GM19455 (cell line): ENCODE results near the gene DYSF.

Experiments used
- ATAC-seq: cut with Tn5 transposase; IDR thresholded peaks from one replicate; pipeline ENCODE4 v1.9.1; 2021; ENCODE audit not compliant: unreplicated experiment

The DYSF gene

GRCh38 chr2:71496156-71496770 is 42.9 kb downstream of the DYSF start:
- ATAC-seq, result no peak

DNA sequence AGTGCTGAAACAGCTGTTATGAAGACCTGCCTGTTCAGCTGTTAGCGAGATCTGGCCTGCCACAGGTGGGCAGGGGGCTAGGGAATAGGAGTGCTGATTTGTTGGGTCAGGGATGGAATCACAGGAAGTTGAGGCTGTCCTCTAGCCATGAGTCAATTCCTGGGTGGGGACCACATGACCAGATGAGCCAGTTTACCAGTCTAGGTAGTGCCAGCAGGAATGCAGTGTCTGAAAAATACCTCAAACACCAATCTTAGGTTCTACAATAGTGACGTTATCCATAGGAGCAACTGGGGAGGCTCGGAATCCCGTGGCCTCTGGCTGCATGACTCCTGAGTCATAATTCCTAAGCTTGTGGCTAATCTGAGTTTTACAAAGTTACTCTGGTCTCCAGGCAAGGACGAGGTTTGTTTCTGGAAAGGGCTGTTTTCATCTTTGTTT is 44.9 kb downstream of the DYSF start:
- no peak for ATAC-seq

DNA sequence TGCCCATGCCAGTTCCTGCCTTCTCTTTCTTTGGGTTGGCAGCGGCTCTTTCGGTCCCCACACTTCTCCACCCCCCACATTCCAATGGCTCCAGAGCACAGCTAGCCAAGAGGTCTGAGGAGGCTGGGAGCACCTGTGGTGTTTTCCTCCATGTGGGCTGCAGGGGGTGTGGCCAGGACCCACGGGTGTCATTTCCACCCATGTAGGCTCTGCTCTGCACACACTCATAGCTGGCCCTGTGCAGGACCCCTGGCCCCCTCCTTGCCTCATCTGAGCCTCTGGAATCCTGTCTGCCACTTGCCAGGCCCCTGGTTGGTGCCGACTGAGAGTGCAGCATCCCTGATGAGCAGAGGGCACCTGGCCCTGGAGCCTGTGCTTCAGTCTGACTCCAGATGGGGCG is 46.3 kb downstream of the DYSF start:
- ATAC-seq, result no peak

GRCh38 chr2:71500426-71501079 is 47.2 kb downstream of the DYSF start:
- no peak for ATAC-seq

DNA sequence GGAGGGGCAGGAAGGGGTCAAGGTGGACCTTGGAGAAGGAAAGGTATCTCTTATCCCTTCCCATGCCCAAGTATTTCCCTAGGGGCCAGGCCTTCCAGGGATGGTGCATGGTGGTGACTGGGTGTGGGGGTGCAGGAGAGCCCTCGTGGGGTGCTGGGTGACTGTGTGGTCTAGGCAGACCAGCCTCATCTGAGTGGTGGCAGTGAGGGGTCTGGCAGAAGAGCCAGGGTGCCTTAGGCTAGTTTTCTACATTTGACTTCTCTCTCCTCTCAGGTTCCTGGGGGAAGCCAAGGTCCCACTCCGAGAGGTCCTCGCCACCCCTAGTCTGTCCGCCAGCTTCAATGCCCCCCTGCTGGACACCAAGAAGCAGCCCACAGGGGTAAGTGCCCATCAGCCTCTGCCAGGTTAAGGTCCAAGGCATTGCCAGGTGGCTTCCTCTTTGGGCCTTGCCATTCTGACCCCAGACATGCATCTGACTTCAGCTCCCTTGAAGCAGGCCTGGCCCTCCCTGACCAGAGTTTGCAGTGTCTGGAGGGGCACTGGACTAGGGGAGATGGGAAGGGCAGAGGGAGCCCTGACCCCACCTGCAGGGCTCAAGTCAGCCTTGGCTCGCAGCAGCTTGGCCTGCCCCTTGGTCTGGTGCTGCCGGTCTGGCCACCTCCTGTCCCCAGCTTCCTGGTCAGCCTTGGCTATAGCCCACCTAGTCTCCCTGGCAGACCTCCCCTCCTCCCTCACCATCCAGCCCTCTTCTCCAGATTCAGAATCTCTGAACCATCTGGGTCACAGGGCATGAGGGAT is 49.8 kb downstream of the DYSF start:
- no peak for ATAC-seq

DNA sequence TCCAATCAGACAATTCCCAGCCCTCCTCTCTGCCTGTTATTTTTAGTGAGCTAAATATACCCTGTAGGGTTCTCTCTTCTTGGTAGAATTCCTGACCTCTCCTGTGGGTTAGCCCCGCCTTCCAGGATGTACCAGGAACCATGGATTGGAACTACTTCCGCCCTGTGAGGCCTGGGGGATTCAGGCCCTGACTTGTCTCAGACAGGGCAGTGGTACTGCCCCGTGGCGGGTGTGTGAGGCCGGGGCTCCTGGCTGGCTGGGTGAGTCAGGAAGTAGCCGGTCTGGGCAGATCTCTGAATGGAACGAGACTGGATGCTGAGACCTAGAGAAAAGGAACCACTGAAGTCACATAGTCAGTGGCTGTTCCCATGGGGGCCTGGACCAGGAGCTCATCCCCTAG is 50.5 kb downstream of the DYSF start:
- ATAC-seq, result no peak

- no peak for ATAC-seq
Measured at GRCh38 chr2:71504611-71505010, 51.2 kb downstream of the DYSF start.

- ATAC-seq, result no peak
Measured at GRCh38 chr2:71505086-71505769, 51.9 kb downstream of the DYSF start.

DNA sequence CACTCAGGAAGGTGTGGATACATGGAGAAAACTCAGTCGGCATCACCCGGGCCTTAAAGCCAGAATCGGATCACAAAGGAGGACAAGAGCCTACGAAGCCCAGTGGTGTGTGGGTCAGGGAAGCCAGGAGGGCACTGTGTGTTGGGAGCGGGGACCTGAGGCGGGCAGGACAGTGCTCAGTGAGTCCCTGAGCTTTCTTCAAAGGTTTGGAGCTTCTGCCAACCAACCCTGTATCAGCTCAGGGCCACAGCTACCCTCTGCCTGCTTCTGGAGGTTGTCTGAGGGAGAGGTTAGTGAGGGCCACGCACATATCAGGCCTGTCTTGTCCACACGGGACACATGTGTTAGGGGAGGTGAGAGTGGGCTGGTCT is 52.4 kb downstream of the DYSF start:
- ATAC-seq, result no peak

- no peak for ATAC-seq
Measured at GRCh38 chr2:71506222-71507153, 53.1 kb downstream of the DYSF start.

- ATAC-seq, result no peak
Measured at GRCh38 chr2:71507476-71507875, 54.1 kb downstream of the DYSF start.

DNA sequence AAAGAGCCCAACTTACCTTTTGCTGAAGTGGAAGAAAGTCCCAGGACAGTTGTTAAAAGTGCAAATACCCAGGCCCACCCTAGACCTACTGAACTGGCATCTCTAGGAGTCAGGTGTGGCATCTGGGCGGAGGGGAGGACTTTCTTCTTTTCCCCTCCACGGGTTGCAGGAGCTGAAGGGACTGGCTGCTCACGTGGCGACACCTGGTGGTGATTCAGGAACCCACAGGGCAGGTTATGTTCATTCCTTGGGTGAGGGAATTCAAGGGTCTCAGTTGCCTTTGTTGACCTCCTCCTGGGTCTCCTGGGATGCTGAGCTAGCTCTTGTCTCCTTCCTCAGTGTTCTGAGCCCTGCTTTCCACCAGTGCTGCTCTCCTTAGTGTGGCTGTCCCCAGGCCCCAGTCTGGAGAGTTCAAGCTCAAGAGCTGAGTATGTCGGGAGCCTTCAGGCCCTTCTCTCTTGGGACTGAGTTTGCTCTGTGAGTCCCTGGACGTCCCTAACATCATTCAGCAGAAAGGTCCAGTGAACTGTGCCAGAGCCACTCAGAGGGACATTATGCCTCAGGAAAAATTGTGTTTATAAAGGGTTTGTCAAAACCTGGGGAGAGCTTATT is 56.9 kb downstream of the DYSF start:
- peak; percentile 74 for ATAC-seq

DNA sequence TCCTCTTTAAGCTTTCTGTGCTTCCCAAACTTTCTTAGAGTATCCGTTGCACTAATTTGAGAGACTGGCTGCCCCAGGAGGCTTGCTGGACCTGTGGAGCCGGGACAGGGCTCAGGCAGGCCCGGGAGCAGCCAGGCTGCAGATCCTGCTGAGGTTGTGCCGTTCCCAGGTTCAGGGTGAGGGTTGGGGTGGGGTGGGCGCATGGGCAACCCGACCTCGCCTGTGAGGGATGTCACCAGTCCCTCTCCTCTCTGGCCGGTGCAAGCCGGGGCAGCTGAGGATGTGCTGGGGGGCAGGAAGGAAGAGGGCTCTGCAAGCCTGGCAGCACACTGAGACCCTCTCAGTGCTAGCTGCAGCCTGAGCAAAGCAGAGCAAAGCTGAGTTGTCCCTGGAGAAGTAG is 57.6 kb downstream of the DYSF start:
- no peak for ATAC-seq

DNA sequence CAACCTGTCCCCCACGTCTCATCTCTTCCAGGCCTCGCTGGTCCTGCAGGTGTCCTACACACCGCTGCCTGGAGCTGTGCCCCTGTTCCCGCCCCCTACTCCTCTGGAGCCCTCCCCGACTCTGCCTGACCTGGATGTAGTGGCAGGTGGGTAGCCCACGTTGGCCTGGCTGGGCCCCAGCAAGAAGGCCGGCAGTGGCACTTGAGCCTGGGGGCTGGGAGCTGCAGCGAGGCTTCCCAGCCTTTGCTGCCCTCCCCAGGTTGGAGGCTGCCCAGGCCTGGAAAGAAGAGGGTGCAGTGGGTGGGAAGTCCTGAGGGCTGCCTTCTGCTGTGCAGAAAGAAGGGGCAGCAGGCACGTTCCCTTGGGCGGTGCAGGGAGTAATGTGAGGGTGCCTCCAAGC is 58.4 kb downstream of the DYSF start:
- ATAC-seq, result no peak

DNA sequence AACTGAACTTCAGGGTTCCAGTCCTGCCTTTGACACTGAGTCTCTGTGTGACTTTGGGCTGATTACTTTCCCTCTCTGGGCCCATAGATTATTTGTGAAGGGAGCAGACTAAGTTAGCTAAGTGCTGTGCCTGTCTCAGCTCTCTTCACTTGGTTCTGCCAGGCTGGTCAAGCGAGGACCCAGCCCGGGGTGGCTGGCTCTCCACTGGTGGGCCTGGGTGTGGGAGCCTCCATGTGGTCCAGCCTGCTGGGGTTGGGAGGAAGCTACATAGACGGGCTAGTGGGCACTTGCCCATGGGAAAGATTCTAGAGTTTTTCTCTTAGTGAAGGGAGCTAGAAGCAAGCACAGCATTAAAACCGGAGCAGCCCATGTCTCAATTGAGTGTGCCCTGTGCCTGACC is 59.0 kb downstream of the DYSF start:
- no peak for ATAC-seq

DNA sequence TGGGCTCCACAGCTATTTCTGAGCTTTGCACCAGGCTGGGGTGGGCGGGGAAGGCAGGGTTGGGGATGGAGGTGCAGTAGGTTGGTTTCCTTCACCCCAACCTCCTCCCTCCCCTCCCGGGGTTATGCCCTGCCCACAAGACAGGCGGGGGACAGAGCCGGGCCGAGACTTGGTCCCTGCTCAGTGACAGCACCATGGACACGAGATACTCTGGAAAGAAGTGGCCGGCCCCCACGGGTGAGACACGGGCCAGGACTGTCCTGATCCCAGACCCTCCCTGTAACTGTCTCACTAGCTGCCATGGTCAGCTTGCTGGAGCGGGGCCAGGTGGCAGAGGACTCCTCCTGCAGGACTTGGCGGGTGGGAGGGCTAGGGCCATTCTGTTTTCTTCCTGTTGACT is 59.7 kb downstream of the DYSF start:
- ATAC-seq, result no peak

- no peak for ATAC-seq
Measured at GRCh38 chr2:71513721-71514120, 60.4 kb downstream of the DYSF start.

DNA sequence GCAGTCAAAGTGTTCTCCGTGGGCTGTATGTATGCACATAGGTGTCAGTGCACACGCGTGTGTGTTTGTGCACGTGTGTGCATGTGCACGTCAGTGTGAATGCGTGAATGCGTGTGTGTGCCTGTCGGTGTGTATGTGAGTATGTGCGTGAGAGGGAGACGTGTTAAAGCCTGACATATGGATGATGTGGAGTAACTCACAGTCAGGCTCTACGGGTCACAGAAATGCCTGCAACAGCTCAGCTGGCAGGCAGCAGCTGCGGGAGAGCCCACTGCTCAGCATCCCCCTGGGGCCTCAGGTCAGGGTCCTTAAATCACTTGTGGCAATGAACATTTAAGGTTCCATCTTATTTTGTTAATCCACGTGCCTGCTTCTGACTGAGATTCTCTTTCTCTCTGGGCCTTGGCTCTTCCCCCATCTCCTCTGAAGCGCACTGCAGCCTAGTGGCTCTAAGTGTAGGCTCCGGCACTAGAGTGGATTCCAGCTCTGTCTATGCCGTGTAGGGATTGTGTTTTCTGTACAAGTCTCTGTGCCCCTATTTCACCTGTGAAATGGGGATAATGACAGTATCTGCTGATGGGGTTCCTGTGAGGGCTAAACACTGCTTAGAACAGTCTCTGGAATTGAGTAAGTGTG is 63.0 kb downstream of the DYSF start:
- no peak for ATAC-seq

- no peak for ATAC-seq
Measured at GRCh38 chr2:71517851-71518250, 64.5 kb downstream of the DYSF start.
